IPS-18a (cell line): Measurements from ENCODE around the gene AGAP1.

Source experiments
- H3K27ac ChIP-seq: one replicate; pipeline ENCODE4 v1.5.1; 2013; ENCODE audit warnings: low read length
- H3K27me3 ChIP-seq: one replicate; pipeline ENCODE4 v1.6.1; 2013; ENCODE audit warnings: mild to moderate bottlenecking, low read length; ENCODE audit not compliant: control insufficient read depth, insufficient read depth
- H3K36me3 ChIP-seq: one replicate; pipeline ENCODE4 v1.6.1; 2013; ENCODE audit warnings: low read depth, low read length; ENCODE audit not compliant: control insufficient read depth
- H3K4me1 ChIP-seq: one replicate; pipeline ENCODE4 v1.6.1; 2013; ENCODE audit warnings: low read depth, low read length; ENCODE audit not compliant: control insufficient read depth
- H3K4me3 ChIP-seq: one replicate; pipeline ENCODE4 v1.5.1; 2013; ENCODE audit warnings: low read length
- H3K9ac ChIP-seq: one replicate; pipeline ENCODE4 v1.6.1; 2013; ENCODE audit warnings: mild to moderate bottlenecking, low read length, moderate library complexity
- H3K9me3 ChIP-seq: one replicate; pipeline ENCODE4 v1.6.1; 2013; ENCODE audit warnings: low read depth, low read length; ENCODE audit not compliant: control insufficient read depth

The AGAP1 gene

GRCh38 chr2:235639428-235639773 is 145.6 kb downstream of the AGAP1 start:
- Histone ChIP-seq H3K36me3 (no peaks in the 10 kb centered on the region), H3K4me1 (peaks cover 36% of the 10 kb centered on the region), H3K27ac (no peak overlapping the region), H3K9me3 (no peaks in the 10 kb centered on the region), H3K9ac (no peak overlapping the region), H3K4me3 (no peak overlapping the region), H3K27me3 (no peaks in the 10 kb centered on the region)

- Histone ChIP-seq H3K27me3 (no peaks in the 10 kb centered on the region), H3K4me3 (no peak overlapping the region), H3K27ac (no peak overlapping the region), H3K9ac (no peak overlapping the region), H3K9me3 (no peaks in the 10 kb centered on the region), H3K36me3 (no peaks in the 10 kb centered on the region), H3K4me1 (peaks cover 36% of the 10 kb centered on the region)
Observed at GRCh38 chr2:235639885-235640284, 146.0 kb downstream of the AGAP1 start.

DNA sequence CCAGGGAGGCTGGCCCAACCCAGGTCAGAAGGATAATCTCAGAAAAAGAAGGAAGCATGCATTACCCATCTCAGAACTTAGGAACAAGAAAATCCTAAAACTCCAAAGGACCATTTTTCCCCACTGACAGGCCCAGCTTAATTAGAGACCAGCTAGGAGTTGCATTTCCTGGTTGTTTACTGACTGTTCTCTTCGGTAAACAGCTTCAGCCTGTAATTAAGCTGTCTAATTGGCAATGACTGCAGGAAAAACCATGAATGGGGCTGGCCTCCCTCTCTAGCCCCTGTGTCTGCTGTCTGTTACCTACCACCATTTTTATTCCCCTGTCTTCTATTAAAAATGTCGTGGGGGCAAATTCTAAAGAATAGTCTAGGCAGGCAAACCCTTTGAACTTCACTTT is 146.5 kb downstream of the AGAP1 start:
- peaks cover 36% of the 10 kb centered on the region for H3K4me1 ChIP-seq
- H3K9me3 ChIP-seq, result no peaks in the 10 kb centered on the region
- H3K27me3 ChIP-seq, result no peaks in the 10 kb centered on the region
- no peak overlapping the region for H3K27ac ChIP-seq
- no peaks in the 10 kb centered on the region for H3K36me3 ChIP-seq
- no peak overlapping the region for H3K9ac ChIP-seq
- H3K4me3 ChIP-seq, result no peak overlapping the region

DNA sequence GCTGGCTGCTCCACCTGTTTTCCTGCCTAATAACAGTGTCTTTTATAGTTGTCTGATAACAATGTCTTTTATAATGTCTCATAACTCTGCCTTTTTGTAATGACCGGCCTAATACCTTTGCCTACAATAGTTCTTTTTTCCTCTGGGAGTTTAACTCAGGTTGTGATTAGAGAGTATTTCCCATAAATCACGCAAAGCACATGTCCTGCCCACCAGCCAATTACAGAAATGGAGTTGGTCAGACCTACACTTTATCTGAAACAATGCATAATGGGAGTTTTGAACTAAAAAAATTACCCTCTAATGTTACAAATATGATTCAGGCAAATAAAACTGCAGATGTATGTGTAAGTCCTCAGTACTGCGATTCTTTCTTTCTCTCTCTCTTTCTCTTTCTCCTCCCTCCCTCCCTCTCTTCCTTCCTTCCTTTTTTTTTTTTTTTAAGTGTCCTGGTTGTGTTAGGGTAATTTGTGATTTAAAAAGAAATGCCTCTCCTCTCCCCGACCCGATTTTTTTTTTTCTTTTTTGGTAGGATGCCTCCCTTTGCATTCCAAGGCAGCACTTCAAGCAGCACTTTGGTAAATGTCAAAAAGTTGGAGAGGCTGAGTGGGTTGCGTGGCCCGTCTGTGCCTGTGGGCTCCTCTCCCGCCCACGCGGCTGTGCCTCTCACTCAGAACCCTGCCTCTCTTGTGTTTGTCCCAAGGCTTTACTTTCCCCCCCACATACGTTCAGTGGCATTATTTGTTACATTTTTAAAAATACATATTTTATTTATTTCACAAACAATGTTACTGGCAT is 147.3 kb downstream of the AGAP1 start:
- no peaks in the 10 kb centered on the region for H3K27me3 ChIP-seq
- H3K9ac ChIP-seq, result no peak overlapping the region
- no peaks in the 10 kb centered on the region for H3K36me3 ChIP-seq
- no peaks in the 10 kb centered on the region for H3K9me3 ChIP-seq
- peaks cover 36% of the 10 kb centered on the region for H3K4me1 ChIP-seq
- H3K4me3 ChIP-seq, result no peak overlapping the region
- H3K27ac ChIP-seq, result no peak overlapping the region

- Histone ChIP-seq H3K9me3 (no peaks in the 10 kb centered on the region), H3K27me3 (no peaks in the 10 kb centered on the region), H3K36me3 (no peaks in the 10 kb centered on the region), H3K27ac (no peak overlapping the region), H3K9ac (no peak overlapping the region), H3K4me1 (peaks cover 36% of the 10 kb centered on the region), H3K4me3 (no peak overlapping the region)
Observed at GRCh38 chr2:235641956-235642355, 148.1 kb downstream of the AGAP1 start.

GRCh38 chr2:235642446-235643098 is 148.7 kb downstream of the AGAP1 start:
- H3K9ac ChIP-seq, result no peak overlapping the region
- H3K9me3 ChIP-seq, result no peaks in the 10 kb centered on the region
- H3K4me1 ChIP-seq, result peaks cover 36% of the 10 kb centered on the region
- H3K27me3 ChIP-seq, result no peaks in the 10 kb centered on the region
- H3K4me3 ChIP-seq, result no peak overlapping the region
- H3K36me3 ChIP-seq, result no peaks in the 10 kb centered on the region
- no peak overlapping the region for H3K27ac ChIP-seq

GRCh38 chr2:235643680-235644511 is 150.1 kb downstream of the AGAP1 start:
- no peak overlapping the region for H3K9ac ChIP-seq
- peaks cover 34% of the 10 kb centered on the region for H3K4me1 ChIP-seq
- no peak overlapping the region for H3K27ac ChIP-seq
- H3K27me3 ChIP-seq, result no peaks in the 10 kb centered on the region
- H3K4me3 ChIP-seq, result no peak overlapping the region
- H3K36me3 ChIP-seq, result no peaks in the 10 kb centered on the region
- H3K9me3 ChIP-seq, result no peaks in the 10 kb centered on the region

GRCh38 chr2:235647264-235647663 is 153.4 kb downstream of the AGAP1 start:
- H3K4me3 ChIP-seq, result no peak overlapping the region

DNA sequence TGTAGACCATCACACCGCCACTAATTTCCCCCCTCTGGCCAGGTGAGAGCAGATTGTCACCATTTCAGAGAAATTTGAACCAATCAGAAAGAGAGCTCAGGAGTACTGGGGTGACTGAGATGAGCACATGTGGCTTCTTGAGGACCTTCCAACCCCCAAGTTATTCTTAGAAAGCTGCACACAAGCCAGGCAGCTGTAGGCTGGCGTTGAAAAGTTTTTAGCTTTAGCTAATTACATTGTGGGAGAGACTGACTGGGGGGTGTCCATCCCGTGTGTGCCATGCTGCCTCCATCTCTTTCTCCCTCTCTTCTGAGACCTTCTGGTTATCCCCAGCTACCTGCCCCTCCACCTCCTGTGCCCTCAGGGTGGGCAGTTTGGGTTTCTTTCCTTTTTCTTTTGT is 154.0 kb downstream of the AGAP1 start:
- H3K9me3 ChIP-seq, result no peaks in the 10 kb centered on the region
- no peak overlapping the region for H3K9ac ChIP-seq
- no peak overlapping the region for H3K4me3 ChIP-seq
- H3K4me1 ChIP-seq, result no peaks in the 10 kb centered on the region
- H3K27ac ChIP-seq, result no peak overlapping the region
- no peaks in the 10 kb centered on the region for H3K27me3 ChIP-seq
- no peaks in the 10 kb centered on the region for H3K36me3 ChIP-seq

More at GRCh38 chr2:235647264-235647663, 153.4 kb downstream of the AGAP1 start:
- no peak overlapping the region for H3K9ac ChIP-seq
- H3K27me3 ChIP-seq, result no peaks in the 10 kb centered on the region
- H3K36me3 ChIP-seq, result no peaks in the 10 kb centered on the region
- no peaks in the 10 kb centered on the region for H3K9me3 ChIP-seq
- peaks cover 2% of the 10 kb centered on the region for H3K4me1 ChIP-seq
- no peak overlapping the region for H3K27ac ChIP-seq

- no peak overlapping the region for H3K27ac ChIP-seq
- no peaks in the 10 kb centered on the region for H3K4me1 ChIP-seq
- H3K4me3 ChIP-seq, result no peak overlapping the region
- H3K9ac ChIP-seq, result no peak overlapping the region
- H3K27me3 ChIP-seq, result no peaks in the 10 kb centered on the region
- no peaks in the 10 kb centered on the region for H3K36me3 ChIP-seq
- H3K9me3 ChIP-seq, result no peaks in the 10 kb centered on the region
Observed at GRCh38 chr2:235649418-235649817, 155.6 kb downstream of the AGAP1 start.

DNA sequence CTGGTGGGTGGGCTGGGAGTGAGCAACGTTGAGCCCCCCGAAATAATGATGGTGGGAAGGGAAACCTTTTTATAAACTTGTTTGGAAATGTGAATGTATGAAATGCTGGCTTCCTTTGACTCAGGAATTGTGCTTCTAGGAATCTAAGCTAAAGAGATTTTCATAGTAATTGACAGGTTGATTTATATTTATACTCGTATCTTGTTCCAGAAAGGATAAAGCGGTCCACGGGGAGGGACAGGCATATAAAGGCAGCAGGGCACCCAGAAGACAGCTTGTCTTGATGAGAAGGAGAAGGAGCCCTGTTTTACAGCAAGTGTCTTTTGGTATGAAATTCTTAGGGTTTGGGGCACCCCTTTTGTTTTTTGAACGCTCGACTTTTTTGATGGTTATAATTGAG is 157.8 kb downstream of the AGAP1 start:
- Histone ChIP-seq H3K27me3 (no peaks in the 10 kb centered on the region), H3K9me3 (no peaks in the 10 kb centered on the region), H3K27ac (no peak overlapping the region), H3K36me3 (no peaks in the 10 kb centered on the region), H3K9ac (no peak overlapping the region), H3K4me1 (no peaks in the 10 kb centered on the region), H3K4me3 (no peak overlapping the region)
